BLaER1 treated with 17β-estradiol and CSF1 and Interleukin-3, amounts not matched to agents 10 nM and 100 nM (cell line): ENCODE results near the gene CTNNA1.

Experiments used
- H3K27ac ChIP-seq, 11 experiments: shearing (Covaris generic); formaldehyde crosslinking; 2 replicates each; pipeline ENCODE4 v1.8.1; 2022
- H3K27me3 ChIP-seq, 11 experiments: shearing (Covaris generic); formaldehyde crosslinking; 2 replicates each; pipeline ENCODE4 v1.8.1; 2022
- H3K36me3 ChIP-seq, 11 experiments: shearing (Covaris generic); formaldehyde crosslinking; 2 replicates each; pipeline ENCODE4 v1.8.1; 2022
- H3K4me1 ChIP-seq, 10 experiments: shearing (Covaris generic); formaldehyde crosslinking; 2 replicates each; pipeline ENCODE4 v1.8.1; 2022
- H3K4me2 ChIP-seq, 11 experiments: shearing (Covaris generic); formaldehyde crosslinking; 2 replicates each; pipeline ENCODE4 v1.8.1; 2022
- H3K4me3 ChIP-seq, 10 experiments: shearing (Covaris generic); formaldehyde crosslinking; 2 replicates each; pipeline ENCODE4 v1.8.1; 2022
- H3K9ac ChIP-seq, 11 experiments: shearing (Covaris generic); formaldehyde crosslinking; 2 replicates each; pipeline ENCODE4 v1.8.1; 2022
- H3K9me3 ChIP-seq, 11 experiments: shearing (Covaris generic); formaldehyde crosslinking; replicated peaks in 1 of 11; 2 replicates each; pipeline ENCODE4 v1.8.1; 2022
- H4K20me1 ChIP-seq, 11 experiments: shearing (Covaris generic); formaldehyde crosslinking; 2 replicates each; pipeline ENCODE4 v1.8.1; 2022
- Cebpa-rat ChIP-seq, 11 experiments: shearing (Covaris generic); IDR thresholded peaks; 2 replicates each; pipeline ENCODE4 v1.8.1; 2022

CTNNA1 gene

DNA sequence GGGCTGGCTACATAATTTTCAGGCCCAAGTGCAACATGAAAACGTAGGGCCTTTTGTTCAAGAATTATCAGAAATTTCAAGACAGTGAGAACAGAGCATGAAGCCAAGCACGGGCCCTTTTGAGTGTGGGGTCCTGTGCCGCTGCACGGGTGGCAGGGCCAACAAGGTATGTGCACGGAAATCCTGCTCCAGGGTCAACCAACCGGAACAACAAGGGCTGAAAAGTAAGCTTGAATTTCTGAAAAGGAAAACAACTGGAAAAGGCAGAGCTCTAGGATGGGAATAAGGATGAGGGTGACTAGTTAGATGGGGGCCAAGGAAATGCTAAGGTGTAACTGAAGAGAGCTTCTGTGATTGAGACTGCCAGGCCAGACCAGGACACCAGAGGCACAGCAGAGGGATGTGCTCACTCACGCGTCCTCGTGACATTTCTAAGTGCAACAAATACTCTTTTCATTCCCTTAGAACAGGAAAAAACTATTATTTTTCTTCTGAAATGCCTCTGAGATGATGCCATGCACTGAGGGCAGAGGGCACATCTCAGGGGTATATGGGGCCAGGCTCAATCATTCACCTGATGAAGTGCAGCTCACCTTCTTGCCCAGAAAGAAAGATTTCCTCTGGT lies 202.6 kb downstream of the CTNNA1 start:
- H3K4me2 ChIP-seq: peak overlapping the region in 9 of 11 experiments; percentile 40 to 93 (median 78); a peak in 10 of 22 replicates
- no peaks in the 10 kb centered on the region for H3K9me3 ChIP-seq
- H4K20me1 ChIP-seq: peaks cover 0 to 15% (median 0%) of the 10 kb centered on the region in 11 experiments; a peak in 2 of 22 replicates
- no peaks in the 10 kb centered on the region for H3K27me3 ChIP-seq
- H3K36me3 ChIP-seq: peaks cover 0 to 18% (median 0%) of the 10 kb centered on the region in 11 experiments; a peak in 3 of 22 replicates
- H3K27ac ChIP-seq: no peak overlapping the region
- peaks cover 46 to 52% (median 50%) of the 10 kb centered on the region in 10 experiments for H3K4me1 ChIP-seq
- H3K9ac ChIP-seq: no peak overlapping the region
- TF ChIP-seq Cebpa-rat (IDR thresholded peaks at IDR 0.05): no peak
- no peak overlapping the region for H3K4me3 ChIP-seq

DNA sequence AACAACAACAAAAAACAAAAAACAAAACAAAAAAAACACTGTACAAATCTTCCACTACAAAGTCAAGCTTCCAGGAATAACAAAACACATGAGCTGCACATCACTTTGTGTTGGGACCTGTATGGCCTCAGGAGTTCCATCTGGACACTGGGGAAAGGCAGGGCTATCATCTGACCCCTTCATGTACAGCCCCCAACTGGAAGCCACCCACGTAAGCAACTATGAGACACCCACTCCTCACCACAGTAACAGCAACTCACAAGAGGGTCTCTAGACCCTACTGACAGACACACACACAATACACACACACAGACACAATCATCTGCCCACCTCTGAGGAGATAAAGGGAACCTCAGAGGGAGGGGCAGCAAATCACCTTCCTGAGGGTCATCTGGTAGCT lies 203.6 kb downstream of the CTNNA1 start:
- H3K4me1 ChIP-seq: peaks cover 38 to 50% (median 40%) of the 10 kb centered on the region in 10 experiments
- H4K20me1 ChIP-seq: peaks cover 0 to 19% (median 0%) of the 10 kb centered on the region in 11 experiments; a peak in 2 of 22 replicates
- no peak overlapping the region for H3K4me2 ChIP-seq
- no peak overlapping the region for H3K27ac ChIP-seq
- H3K9ac ChIP-seq: no peak overlapping the region
- H3K36me3 ChIP-seq: peaks cover 0 to 8% (median 0%) of the 10 kb centered on the region in 11 experiments; a peak in 2 of 22 replicates
- no peak for TF ChIP-seq Cebpa-rat (IDR thresholded peaks at IDR 0.05)
- no peaks in the 10 kb centered on the region for H3K27me3 ChIP-seq
- H3K9me3 ChIP-seq: no peaks in the 10 kb centered on the region
- H3K4me3 ChIP-seq: no peak overlapping the region

DNA sequence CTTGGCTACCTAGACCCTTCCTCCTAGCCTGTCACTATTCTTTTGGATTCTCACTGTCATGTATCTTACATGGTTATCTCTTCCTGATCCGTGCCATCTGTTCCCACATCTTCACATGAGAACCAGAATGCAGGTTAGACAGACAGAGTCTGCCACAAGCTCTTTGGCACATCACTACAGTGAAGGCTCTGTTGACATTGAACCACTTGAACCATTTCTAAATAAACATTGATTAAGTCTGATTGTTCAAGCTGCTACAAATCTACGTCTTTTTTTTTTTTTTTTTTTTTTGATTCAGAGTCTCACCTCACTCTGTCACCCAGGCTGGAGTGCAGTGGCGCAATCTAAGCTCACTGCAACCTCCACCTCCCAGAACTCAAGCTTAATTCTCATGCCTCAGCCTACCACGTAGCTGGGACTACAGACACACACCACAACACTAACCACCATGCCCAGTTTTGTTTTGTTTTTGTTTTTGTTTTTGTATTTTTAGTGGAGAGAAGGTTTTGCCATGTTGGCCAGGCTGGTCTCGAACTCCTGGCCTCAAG lies 207.0 kb downstream of the CTNNA1 start:
- H4K20me1 ChIP-seq: peaks cover 0 to 7% (median 0%) of the 10 kb centered on the region in 11 experiments; a peak in 1 of 22 replicates
- peaks cover 4 to 27% (median 6%) of the 10 kb centered on the region in 10 experiments; a peak in 19 of 20 replicates for H3K4me1 ChIP-seq
- no peak overlapping the region for H3K4me3 ChIP-seq
- peaks cover 0 to 16% (median 0%) of the 10 kb centered on the region in 11 experiments; a peak in 2 of 22 replicates for H3K36me3 ChIP-seq
- no peak overlapping the region for H3K9ac ChIP-seq
- no peaks in the 10 kb centered on the region for H3K27me3 ChIP-seq
- no peak overlapping the region for H3K27ac ChIP-seq
- no peak overlapping the region for H3K4me2 ChIP-seq
- no peak for TF ChIP-seq Cebpa-rat (IDR thresholded peaks at IDR 0.05)
- H3K9me3 ChIP-seq: no peaks in the 10 kb centered on the region

DNA sequence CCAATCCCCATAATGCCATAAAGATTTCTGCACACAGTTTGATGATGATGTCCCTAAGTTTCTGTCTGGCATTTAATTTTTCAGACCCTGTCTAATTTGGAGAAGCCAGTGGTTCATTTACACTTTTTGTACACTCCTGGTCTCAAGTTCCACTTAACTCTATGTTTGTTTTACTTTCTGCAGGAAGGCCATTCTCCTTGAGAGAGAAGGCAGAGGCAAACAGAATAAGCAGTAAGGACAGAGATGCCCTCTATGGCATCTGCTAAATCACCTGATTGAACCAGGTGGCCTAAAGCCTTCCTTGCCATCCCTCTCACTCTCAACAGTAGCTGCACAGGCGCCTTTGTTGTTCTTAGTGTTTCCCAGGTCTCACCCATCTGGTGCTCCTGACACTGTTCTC lies 208.0 kb downstream of the CTNNA1 start:
- no peaks in the 10 kb centered on the region for H3K9me3 ChIP-seq
- no peak overlapping the region for H3K4me3 ChIP-seq
- no peak overlapping the region for H3K27ac ChIP-seq
- H3K27me3 ChIP-seq: no peaks in the 10 kb centered on the region
- H4K20me1 ChIP-seq: peaks cover 0 to 7% (median 0%) of the 10 kb centered on the region in 11 experiments; a peak in 1 of 22 replicates
- no peak for TF ChIP-seq Cebpa-rat (IDR thresholded peaks at IDR 0.05)
- no peak overlapping the region for H3K9ac ChIP-seq
- peaks cover 2 to 20% (median 4%) of the 10 kb centered on the region in 10 experiments; a peak in 18 of 20 replicates for H3K4me1 ChIP-seq
- no peak overlapping the region for H3K4me2 ChIP-seq
- H3K36me3 ChIP-seq: peaks cover 0 to 8% (median 0%) of the 10 kb centered on the region in 11 experiments; a peak in 1 of 22 replicates

DNA sequence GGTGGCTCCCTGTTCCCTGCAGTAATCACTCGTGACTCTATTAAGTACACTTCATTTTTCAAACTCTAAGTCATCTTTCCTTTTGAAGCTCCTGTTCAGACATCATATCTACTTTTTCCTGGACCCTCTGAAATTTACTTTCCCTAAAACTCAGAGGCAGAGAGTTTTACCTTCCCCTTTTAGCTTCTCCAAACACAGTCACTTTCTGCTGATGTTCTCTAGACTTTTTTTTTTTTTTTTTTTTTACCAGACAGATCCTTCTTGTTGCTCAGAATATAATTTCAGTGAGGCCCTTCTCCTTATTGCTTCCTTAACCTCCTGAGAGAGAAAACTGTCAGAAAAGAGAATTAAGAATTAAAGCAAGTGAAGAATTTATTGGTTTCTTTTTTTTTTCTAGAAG lies 208.5 kb downstream of the CTNNA1 start:
- H3K27ac ChIP-seq: no peak overlapping the region
- peak overlapping the region in 1 of 11 experiments; percentile 23; a peak in 2 of 22 replicates for H3K9ac ChIP-seq
- no peaks in the 10 kb centered on the region for H3K27me3 ChIP-seq
- no peak for TF ChIP-seq Cebpa-rat (IDR thresholded peaks at IDR 0.05)
- H4K20me1 ChIP-seq: peaks cover 0 to 7% (median 0%) of the 10 kb centered on the region in 11 experiments; a peak in 1 of 22 replicates
- no peaks in the 10 kb centered on the region for H3K9me3 ChIP-seq
- H3K4me3 ChIP-seq: no peak overlapping the region
- H3K36me3 ChIP-seq: peaks cover 0 to 7% (median 0%) of the 10 kb centered on the region in 11 experiments; a peak in 1 of 22 replicates
- H3K4me2 ChIP-seq: peak overlapping the region in 2 of 11 experiments; percentile 23 to 47; a peak in 3 of 22 replicates
- peaks cover 5 to 20% (median 7%) of the 10 kb centered on the region in 10 experiments; a peak in 18 of 20 replicates for H3K4me1 ChIP-seq

DNA sequence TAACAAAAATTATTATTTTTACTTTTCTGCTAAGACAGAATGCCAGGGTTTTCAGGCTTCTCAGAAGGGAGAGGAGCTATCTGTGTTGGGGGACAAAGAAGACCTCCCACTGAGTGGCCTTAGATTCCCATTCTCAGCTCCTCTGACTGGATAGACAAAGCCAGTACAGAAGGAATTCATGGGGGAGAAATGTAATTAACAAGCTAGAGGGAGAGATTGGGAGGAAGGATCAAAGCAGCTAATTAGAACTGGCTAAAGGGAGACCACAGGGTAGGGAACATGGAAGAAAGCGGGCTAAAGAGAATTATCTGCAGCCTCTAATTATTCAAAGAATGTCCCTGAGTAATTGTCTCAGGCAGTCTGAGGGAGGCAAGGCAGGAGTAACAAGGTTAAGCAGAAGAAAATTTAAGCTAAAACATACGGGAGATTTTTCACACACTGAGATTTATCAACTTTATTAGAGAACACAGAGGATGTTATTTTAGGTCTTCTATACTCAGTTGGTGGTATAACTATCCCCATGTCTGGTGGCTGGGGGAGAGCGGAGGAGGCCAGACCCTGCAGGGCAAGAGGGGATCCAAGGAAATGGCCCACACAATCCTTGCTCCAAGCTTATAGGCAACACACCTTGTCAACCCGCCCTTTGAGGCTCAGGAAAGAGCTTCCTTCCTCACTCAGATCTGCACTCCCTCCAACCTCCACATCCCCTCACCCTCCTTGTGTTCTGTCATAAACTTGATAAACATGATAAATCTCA lies 209.6 kb downstream of the CTNNA1 start:
- Histone ChIP-seq H3K9ac (peak overlapping the region in 1 of 11 experiments; percentile 23; a peak in 1 of 22 replicates), H3K9me3 (no peaks in the 10 kb centered on the region), H3K27me3 (no peaks in the 10 kb centered on the region), H3K4me2 (peak overlapping the region in 1 of 11 experiments; percentile 47; a peak in 1 of 22 replicates), H3K36me3 (peaks cover 0 to 7% (median 0%) of the 10 kb centered on the region in 11 experiments; a peak in 1 of 22 replicates), H3K4me3 (no peak overlapping the region), H3K27ac (no peak overlapping the region), H4K20me1 (peaks cover 0 to 4% (median 0%) of the 10 kb centered on the region in 11 experiments; a peak in 2 of 22 replicates), H3K4me1 (peaks cover 6 to 20% (median 9%) of the 10 kb centered on the region in 10 experiments)
- TF ChIP-seq Cebpa-rat (IDR thresholded peaks at IDR 0.05): no peak

DNA sequence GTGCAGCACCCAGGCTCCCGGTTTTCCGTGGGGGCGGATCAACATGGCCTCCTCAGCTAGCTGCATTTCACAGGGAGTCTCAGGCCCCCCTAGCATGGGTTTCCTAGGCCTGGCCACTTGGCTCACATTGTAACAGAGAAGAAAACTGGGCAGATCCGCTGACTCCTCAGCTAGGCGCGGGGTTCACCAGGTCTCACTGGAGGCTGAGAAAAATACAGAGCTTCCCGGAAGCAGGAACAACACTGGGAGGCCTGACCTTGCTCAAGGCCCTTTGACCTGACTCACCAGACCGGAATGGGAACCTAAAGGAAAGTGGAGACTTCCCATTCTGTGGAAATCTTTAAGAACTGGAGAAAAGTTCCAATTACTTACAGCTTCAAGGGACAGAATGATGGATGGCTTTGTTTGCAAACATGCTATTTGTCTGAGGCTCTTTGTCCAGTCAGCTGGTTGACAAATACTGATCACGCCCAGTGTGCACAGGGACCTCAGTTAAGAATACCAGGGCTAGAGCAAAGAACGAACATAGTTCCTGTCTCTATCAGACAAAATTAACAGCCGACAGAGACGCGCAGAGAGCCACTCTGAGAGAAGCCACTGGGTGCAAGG lies 210.6 kb downstream of the CTNNA1 start:
- H3K9me3 ChIP-seq: no peaks in the 10 kb centered on the region
- H3K27me3 ChIP-seq: no peaks in the 10 kb centered on the region
- H3K4me3 ChIP-seq: no peak overlapping the region
- no peak overlapping the region for H3K4me2 ChIP-seq
- peaks cover 9 to 23% (median 19%) of the 10 kb centered on the region in 10 experiments for H3K4me1 ChIP-seq
- no peak overlapping the region for H3K9ac ChIP-seq
- H4K20me1 ChIP-seq: peaks cover 0 to 10% (median 0%) of the 10 kb centered on the region in 11 experiments; a peak in 3 of 22 replicates
- H3K36me3 ChIP-seq: peaks cover 0 to 7% (median 0%) of the 10 kb centered on the region in 11 experiments; a peak in 1 of 22 replicates
- no peak overlapping the region for H3K27ac ChIP-seq
- no peak for TF ChIP-seq Cebpa-rat (IDR thresholded peaks at IDR 0.05)

DNA sequence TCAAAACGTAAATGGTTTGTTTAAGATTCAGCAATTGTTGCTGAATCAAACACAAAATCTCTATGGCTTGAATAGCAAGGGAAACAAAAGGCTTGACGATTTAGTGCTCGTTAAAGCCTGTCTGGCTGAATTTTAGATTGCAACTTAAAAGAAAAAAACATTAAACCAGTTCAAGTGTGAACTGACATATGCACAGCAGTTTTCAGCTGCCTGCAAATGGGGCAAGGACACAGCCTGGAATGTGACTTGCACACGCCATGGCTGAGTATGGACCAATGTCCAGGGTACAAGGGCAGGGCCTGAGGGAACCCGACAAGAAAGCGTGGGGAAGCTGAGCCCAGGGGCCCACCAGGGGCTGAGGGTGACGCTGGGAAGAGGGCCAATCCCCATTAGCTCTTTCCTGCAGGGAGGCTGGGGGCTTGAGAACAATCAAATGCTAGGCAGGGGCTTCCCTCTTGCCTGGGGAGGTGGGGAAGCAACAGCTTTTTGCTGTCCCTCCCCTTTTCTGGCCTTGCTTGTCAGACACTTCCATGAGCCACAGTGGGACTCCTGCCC lies 211.5 kb downstream of the CTNNA1 start:
- H3K36me3 ChIP-seq: peaks cover 0 to 7% (median 0%) of the 10 kb centered on the region in 11 experiments; a peak in 1 of 22 replicates
- H4K20me1 ChIP-seq: peaks cover 0 to 10% (median 0%) of the 10 kb centered on the region in 11 experiments; a peak in 3 of 22 replicates
- no peaks in the 10 kb centered on the region for H3K9me3 ChIP-seq
- H3K4me2 ChIP-seq: no peak overlapping the region
- H3K27ac ChIP-seq: no peak overlapping the region
- no peak overlapping the region for H3K4me3 ChIP-seq
- H3K4me1 ChIP-seq: peaks cover 9 to 23% (median 19%) of the 10 kb centered on the region in 10 experiments
- H3K27me3 ChIP-seq: no peaks in the 10 kb centered on the region
- TF ChIP-seq Cebpa-rat (IDR thresholded peaks at IDR 0.05): no peak
- no peak overlapping the region for H3K9ac ChIP-seq
